Activated CD4-positive, alpha-beta T cell treated with anti-CD3 and anti-CD28 coated beads, Interleukin-2, amount 10 ng/mL, durations not matched to agents 7 days and 5 days (primary cell): Measurements from ENCODE around the gene PDE4DIP. TPM values are rescaled to one million over a fixed set of nuclear protein-coding genes. Genes with fewer than 3 reads are reported as not detected.
"Not testable (repeated sequence)": the region's sequence is repeated elsewhere in the genome, so short reads cannot be mapped to it uniquely, and the experiment has no call there.

Source experiments
- CTCF ChIA-PET: fragments of 350-600 bp; sonication (Branson Sonifier 250); formaldehyde crosslinking; loops from one replicate; lab custom pipeline; 2021; ENCODE audit warnings: antibody characterized with exemption; lab: Charles Lee
- POLR2A ChIA-PET: fragments of 350-600 bp; sonication (Branson Sonifier 250); formaldehyde crosslinking; loops from one replicate; lab custom pipeline; 2021; ENCODE audit warnings: antibody characterized with exemption; lab: Charles Lee
- DNase-seq: peaks from one replicate; pipeline ENCODE4 v3.0.0-alpha.2; 2020
- H3K27ac Mint-ChIP-seq: one replicate; pipeline ENCODE4 v1.8.0; 2021; ENCODE audit warnings: mild to moderate bottlenecking, moderate library complexity, mixed read lengths
- H3K27me3 Mint-ChIP-seq: one replicate; pipeline ENCODE4 v1.8.0; 2021; ENCODE audit warnings: mixed read lengths
- H3K36me3 Mint-ChIP-seq: one replicate; pipeline ENCODE4 v1.8.0; 2021; ENCODE audit warnings: low read depth, mixed read lengths
- H3K4me1 Mint-ChIP-seq: one replicate; pipeline ENCODE4 v1.8.0; 2021; ENCODE audit warnings: mixed read lengths
- H3K4me3 Mint-ChIP-seq: one replicate; pipeline ENCODE4 v1.8.0; 2021; ENCODE audit warnings: mild to moderate bottlenecking, moderate library complexity, mixed read lengths
- H3K9me3 Mint-ChIP-seq: one replicate; pipeline ENCODE4 v1.8.0; 2021; ENCODE audit warnings: mixed read lengths
- total RNA-seq, 2 experiments: library from RNA; stranded (reverse); gene quantifications; one replicate each; pipeline ENCODE4 v1.2.3, GENCODE V29; 2021

PDE4DIP gene
- 10 to 100 TPM; 30.2 to 30.6 TPM for total RNA-seq

- H3K9me3 Mint-ChIP-seq, H3K4me1 Mint-ChIP-seq, H3K36me3 Mint-ChIP-seq, H3K27ac Mint-ChIP-seq, POLR2A ChIA-PET, CTCF ChIA-PET, H3K27me3 Mint-ChIP-seq: not testable (repeated sequence)
- DNase-seq, result peak; percentile 9
- peak within 1 kb of the TSS; percentile 52 for H3K4me3 Mint-ChIP-seq
Observed at GRCh38 chr1:148844220-148844619, at the start of gene PDE4DIP. TSS of gene PDE4DIP (plus strand) at chr1:148844428. CDS start at chr1:148844775, 347 bp downstream.

GRCh38 chr1:148808268-148808928, 35.8 kb upstream of the PDE4DIP start:
- DNase-seq, H3K9me3 Mint-ChIP-seq, POLR2A ChIA-PET, H3K36me3 Mint-ChIP-seq, H3K4me1 Mint-ChIP-seq, CTCF ChIA-PET, H3K27ac Mint-ChIP-seq, H3K27me3 Mint-ChIP-seq, H3K4me3 Mint-ChIP-seq: not testable (repeated sequence)

GRCh38 chr1:148808929-148809283, 35.3 kb upstream of the PDE4DIP start:
- H3K27ac Mint-ChIP-seq, H3K4me1 Mint-ChIP-seq, H3K4me3 Mint-ChIP-seq, H3K36me3 Mint-ChIP-seq, CTCF ChIA-PET, H3K9me3 Mint-ChIP-seq, H3K27me3 Mint-ChIP-seq, POLR2A ChIA-PET, DNase-seq: not testable (repeated sequence)

- DNase-seq, H3K4me1 Mint-ChIP-seq, H3K9me3 Mint-ChIP-seq, H3K36me3 Mint-ChIP-seq, H3K27me3 Mint-ChIP-seq, H3K4me3 Mint-ChIP-seq, POLR2A ChIA-PET, H3K27ac Mint-ChIP-seq, CTCF ChIA-PET: not testable (repeated sequence)
Observed at GRCh38 chr1:148822180-148822579, 22.0 kb upstream of the PDE4DIP start.

- H3K4me3 Mint-ChIP-seq, H3K36me3 Mint-ChIP-seq: not testable (repeated sequence)
Observed at GRCh38 chr1:148823822-148824221, 20.4 kb upstream of the PDE4DIP start.

GRCh38 chr1:148825029-148825428, 19.2 kb upstream of the PDE4DIP start:
- H3K9me3 Mint-ChIP-seq, H3K4me1 Mint-ChIP-seq, CTCF ChIA-PET, H3K27ac Mint-ChIP-seq, H3K27me3 Mint-ChIP-seq, H3K4me3 Mint-ChIP-seq, H3K36me3 Mint-ChIP-seq, POLR2A ChIA-PET, DNase-seq: not testable (repeated sequence)

More at GRCh38 chr1:148823822-148824221, 20.4 kb upstream of the PDE4DIP start:
- H3K27me3 Mint-ChIP-seq, POLR2A ChIA-PET, H3K9me3 Mint-ChIP-seq, H3K27ac Mint-ChIP-seq, H3K4me1 Mint-ChIP-seq, CTCF ChIA-PET, DNase-seq: not testable (repeated sequence)

- H3K4me3 Mint-ChIP-seq, H3K36me3 Mint-ChIP-seq, H3K27ac Mint-ChIP-seq, H3K4me1 Mint-ChIP-seq, H3K9me3 Mint-ChIP-seq, H3K27me3 Mint-ChIP-seq, DNase-seq, CTCF ChIA-PET, POLR2A ChIA-PET: not testable (repeated sequence)
Observed at GRCh38 chr1:148828531-148828930, 15.7 kb upstream of the PDE4DIP start.

GRCh38 chr1:148828962-148829361, 15.3 kb upstream of the PDE4DIP start:
- POLR2A ChIA-PET, H3K4me3 Mint-ChIP-seq, H3K36me3 Mint-ChIP-seq, H3K27ac Mint-ChIP-seq, DNase-seq, H3K9me3 Mint-ChIP-seq, CTCF ChIA-PET, H3K27me3 Mint-ChIP-seq, H3K4me1 Mint-ChIP-seq: not testable (repeated sequence)

- H3K36me3 Mint-ChIP-seq, H3K4me1 Mint-ChIP-seq, H3K4me3 Mint-ChIP-seq, CTCF ChIA-PET, H3K27ac Mint-ChIP-seq, H3K27me3 Mint-ChIP-seq, H3K9me3 Mint-ChIP-seq, DNase-seq, POLR2A ChIA-PET: not testable (repeated sequence)
Observed at GRCh38 chr1:148829365-148829764, 14.9 kb upstream of the PDE4DIP start.

GRCh38 chr1:148841262-148841661, 3.0 kb upstream of the PDE4DIP start:
- H3K27ac Mint-ChIP-seq, POLR2A ChIA-PET, H3K27me3 Mint-ChIP-seq, H3K4me3 Mint-ChIP-seq, H3K9me3 Mint-ChIP-seq, CTCF ChIA-PET, H3K4me1 Mint-ChIP-seq, DNase-seq, H3K36me3 Mint-ChIP-seq: not testable (repeated sequence)

GRCh38 chr1:148844651-148845050, 423 bp downstream of the PDE4DIP start:
- H3K27me3 Mint-ChIP-seq, CTCF ChIA-PET: not testable (repeated sequence)

GRCh38 chr1:148845068-148845467, 840 bp downstream of the PDE4DIP start:
- POLR2A ChIA-PET, result not testable (repeated sequence)

More at GRCh38 chr1:148844651-148845050, 423 bp downstream of the PDE4DIP start:
- H3K36me3 Mint-ChIP-seq, H3K4me1 Mint-ChIP-seq, H3K27ac Mint-ChIP-seq, H3K9me3 Mint-ChIP-seq, H3K4me3 Mint-ChIP-seq, POLR2A ChIA-PET, DNase-seq: not testable (repeated sequence)

GRCh38 chr1:148850347-148850746, 6.1 kb downstream of the PDE4DIP start:
- POLR2A ChIA-PET, DNase-seq, H3K4me3 Mint-ChIP-seq, H3K36me3 Mint-ChIP-seq, H3K27ac Mint-ChIP-seq, CTCF ChIA-PET, H3K27me3 Mint-ChIP-seq, H3K4me1 Mint-ChIP-seq, H3K9me3 Mint-ChIP-seq: not testable (repeated sequence)

More at GRCh38 chr1:148845068-148845467, 840 bp downstream of the PDE4DIP start:
- H3K9me3 Mint-ChIP-seq, H3K27ac Mint-ChIP-seq, H3K4me3 Mint-ChIP-seq, DNase-seq, CTCF ChIA-PET, H3K27me3 Mint-ChIP-seq, H3K4me1 Mint-ChIP-seq, H3K36me3 Mint-ChIP-seq: not testable (repeated sequence)

- H3K36me3 Mint-ChIP-seq, H3K27me3 Mint-ChIP-seq, CTCF ChIA-PET, H3K27ac Mint-ChIP-seq, H3K4me3 Mint-ChIP-seq, DNase-seq, H3K9me3 Mint-ChIP-seq, POLR2A ChIA-PET, H3K4me1 Mint-ChIP-seq: not testable (repeated sequence)
Observed at GRCh38 chr1:148850840-148851239, 6.6 kb downstream of the PDE4DIP start.
